Measurements from ENCODE around the gene S1PR4. TPM values are rescaled to one million over a fixed set of nuclear protein-coding genes. Genes with fewer than 3 reads are reported as not detected.

Gene S1PR4
- total and polyA plus RNA-seq, 9 of the 15 experiments (the other 6 are each of a cell fraction or from before 2014, with no cell fraction given): 0.27 TPM; not detected in 8

DNA sequence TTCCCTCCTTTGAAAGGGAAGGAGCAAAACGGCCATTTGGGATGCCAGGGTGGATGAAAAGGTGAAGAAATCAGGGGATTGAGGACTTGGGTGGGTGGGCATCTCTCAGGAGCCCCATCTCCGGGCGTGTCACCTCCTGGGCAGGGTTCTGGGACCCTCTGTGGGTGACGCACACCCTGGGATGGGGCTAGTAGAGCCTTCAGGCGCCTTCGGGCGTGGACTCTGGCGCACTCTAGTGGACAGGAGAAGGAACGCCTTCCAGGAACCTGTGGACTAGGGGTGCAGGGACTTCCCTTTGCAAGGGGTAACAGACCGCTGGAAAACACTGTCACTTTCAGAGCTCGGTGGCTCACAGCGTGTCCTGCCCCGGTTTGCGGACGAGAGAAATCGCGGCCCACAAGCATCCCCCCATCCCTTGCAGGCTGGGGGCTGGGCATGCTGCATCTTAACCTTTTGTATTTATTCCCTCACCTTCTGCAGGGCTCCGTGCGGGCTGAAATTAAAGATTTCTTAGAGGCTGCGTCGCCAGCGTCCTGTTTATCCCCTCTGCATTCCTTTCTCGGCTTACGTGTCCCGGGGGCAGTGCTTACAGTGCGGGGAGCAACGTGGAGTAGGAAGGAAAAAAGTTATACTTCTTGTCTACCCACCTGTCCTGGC is 15.2 kb upstream of the S1PR4 start (continued):
- TF ChIP-seq, protein P1, sequence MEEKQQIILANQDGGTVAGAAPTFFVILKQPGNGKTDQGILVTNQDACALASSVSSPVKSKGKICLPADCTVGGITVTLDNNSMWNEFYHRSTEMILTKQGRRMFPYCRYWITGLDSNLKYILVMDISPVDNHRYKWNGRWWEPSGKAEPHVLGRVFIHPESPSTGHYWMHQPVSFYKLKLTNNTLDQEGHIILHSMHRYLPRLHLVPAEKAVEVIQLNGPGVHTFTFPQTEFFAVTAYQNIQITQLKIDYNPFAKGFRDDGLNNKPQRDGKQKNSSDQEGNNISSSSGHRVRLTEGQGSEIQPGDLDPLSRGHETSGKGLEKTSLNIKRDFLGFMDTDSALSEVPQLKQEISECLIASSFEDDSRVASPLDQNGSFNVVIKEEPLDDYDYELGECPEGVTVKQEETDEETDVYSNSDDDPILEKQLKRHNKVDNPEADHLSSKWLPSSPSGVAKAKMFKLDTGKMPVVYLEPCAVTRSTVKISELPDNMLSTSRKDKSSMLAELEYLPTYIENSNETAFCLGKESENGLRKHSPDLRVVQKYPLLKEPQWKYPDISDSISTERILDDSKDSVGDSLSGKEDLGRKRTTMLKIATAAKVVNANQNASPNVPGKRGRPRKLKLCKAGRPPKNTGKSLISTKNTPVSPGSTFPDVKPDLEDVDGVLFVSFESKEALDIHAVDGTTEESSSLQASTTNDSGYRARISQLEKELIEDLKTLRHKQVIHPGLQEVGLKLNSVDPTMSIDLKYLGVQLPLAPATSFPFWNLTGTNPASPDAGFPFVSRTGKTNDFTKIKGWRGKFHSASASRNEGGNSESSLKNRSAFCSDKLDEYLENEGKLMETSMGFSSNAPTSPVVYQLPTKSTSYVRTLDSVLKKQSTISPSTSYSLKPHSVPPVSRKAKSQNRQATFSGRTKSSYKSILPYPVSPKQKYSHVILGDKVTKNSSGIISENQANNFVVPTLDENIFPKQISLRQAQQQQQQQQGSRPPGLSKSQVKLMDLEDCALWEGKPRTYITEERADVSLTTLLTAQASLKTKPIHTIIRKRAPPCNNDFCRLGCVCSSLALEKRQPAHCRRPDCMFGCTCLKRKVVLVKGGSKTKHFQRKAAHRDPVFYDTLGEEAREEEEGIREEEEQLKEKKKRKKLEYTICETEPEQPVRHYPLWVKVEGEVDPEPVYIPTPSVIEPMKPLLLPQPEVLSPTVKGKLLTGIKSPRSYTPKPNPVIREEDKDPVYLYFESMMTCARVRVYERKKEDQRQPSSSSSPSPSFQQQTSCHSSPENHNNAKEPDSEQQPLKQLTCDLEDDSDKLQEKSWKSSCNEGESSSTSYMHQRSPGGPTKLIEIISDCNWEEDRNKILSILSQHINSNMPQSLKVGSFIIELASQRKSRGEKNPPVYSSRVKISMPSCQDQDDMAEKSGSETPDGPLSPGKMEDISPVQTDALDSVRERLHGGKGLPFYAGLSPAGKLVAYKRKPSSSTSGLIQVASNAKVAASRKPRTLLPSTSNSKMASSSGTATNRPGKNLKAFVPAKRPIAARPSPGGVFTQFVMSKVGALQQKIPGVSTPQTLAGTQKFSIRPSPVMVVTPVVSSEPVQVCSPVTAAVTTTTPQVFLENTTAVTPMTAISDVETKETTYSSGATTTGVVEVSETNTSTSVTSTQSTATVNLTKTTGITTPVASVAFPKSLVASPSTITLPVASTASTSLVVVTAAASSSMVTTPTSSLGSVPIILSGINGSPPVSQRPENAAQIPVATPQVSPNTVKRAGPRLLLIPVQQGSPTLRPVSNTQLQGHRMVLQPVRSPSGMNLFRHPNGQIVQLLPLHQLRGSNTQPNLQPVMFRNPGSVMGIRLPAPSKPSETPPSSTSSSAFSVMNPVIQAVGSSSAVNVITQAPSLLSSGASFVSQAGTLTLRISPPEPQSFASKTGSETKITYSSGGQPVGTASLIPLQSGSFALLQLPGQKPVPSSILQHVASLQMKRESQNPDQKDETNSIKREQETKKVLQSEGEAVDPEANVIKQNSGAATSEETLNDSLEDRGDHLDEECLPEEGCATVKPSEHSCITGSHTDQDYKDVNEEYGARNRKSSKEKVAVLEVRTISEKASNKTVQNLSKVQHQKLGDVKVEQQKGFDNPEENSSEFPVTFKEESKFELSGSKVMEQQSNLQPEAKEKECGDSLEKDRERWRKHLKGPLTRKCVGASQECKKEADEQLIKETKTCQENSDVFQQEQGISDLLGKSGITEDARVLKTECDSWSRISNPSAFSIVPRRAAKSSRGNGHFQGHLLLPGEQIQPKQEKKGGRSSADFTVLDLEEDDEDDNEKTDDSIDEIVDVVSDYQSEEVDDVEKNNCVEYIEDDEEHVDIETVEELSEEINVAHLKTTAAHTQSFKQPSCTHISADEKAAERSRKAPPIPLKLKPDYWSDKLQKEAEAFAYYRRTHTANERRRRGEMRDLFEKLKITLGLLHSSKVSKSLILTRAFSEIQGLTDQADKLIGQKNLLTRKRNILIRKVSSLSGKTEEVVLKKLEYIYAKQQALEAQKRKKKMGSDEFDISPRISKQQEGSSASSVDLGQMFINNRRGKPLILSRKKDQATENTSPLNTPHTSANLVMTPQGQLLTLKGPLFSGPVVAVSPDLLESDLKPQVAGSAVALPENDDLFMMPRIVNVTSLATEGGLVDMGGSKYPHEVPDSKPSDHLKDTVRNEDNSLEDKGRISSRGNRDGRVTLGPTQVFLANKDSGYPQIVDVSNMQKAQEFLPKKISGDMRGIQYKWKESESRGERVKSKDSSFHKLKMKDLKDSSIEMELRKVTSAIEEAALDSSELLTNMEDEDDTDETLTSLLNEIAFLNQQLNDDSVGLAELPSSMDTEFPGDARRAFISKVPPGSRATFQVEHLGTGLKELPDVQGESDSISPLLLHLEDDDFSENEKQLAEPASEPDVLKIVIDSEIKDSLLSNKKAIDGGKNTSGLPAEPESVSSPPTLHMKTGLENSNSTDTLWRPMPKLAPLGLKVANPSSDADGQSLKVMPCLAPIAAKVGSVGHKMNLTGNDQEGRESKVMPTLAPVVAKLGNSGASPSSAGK (IDR thresholded peaks at IDR 0.05): no peak
- TF ChIP-seq RAD21 (CRISPR knock-in tag; conservative IDR thresholded peaks at IDR 0.05 in 1 of 2, IDR thresholded peaks at IDR 0.05 in 1 of 2) (peak; percentile 90 to 95), HCFC1 (IDR thresholded peaks at IDR 0.05; ENCODE audit: low read depth, low read length) (peak; percentile 30; the same call in 1 of the 2 replicates), SP2 (IDR thresholded peaks at IDR 0.05; ENCODE audit: extremely low read depth, low read depth, low read length, poor library complexity, severe bottlenecking) (no peak), POLR3G (IDR thresholded peaks at IDR 0.05; ENCODE audit: extremely low read depth, insufficient read length, insufficient replicate concordance) (no peak), HMGN3 (IDR thresholded peaks at IDR 0.05; ENCODE audit: borderline replicate concordance, extremely low read depth, insufficient read length, low read depth, low read length) (no peak), ZNF764 (CRISPR knock-in tag; IDR thresholded peaks at IDR 0.05; ENCODE audit: low read depth) (peak; percentile 19; the same call in 1 of the 2 replicates), KAT2B (IDR thresholded peaks at IDR 0.05; ENCODE audit: low read depth, low read length) (no peak), ZNF76 (CRISPR knock-in tag; IDR thresholded peaks at IDR 0.05; ENCODE audit: borderline replicate concordance) (no peak), L3MBTL2 (IDR thresholded peaks at IDR 0.05) (no peak; the same call in 1 of the 2 replicates), SPI1 (IDR thresholded peaks at IDR 0.05; ENCODE audit: borderline replicate concordance, low read depth, low read length) (peak; percentile 69; the same call in 1 of the 2 replicates), JUND (IDR thresholded peaks at IDR 0.05; ENCODE audit: borderline replicate concordance, low read depth, low read length) (peak; percentile 17; the same call in 1 of the 2 replicates), JUND (tag; IDR thresholded peaks at IDR 0.05; ENCODE audit: borderline replicate concordance, low read depth, low read length) (no peak; the same call in 2 of the 3 replicates), HDAC3 (IDR thresholded peaks at IDR 0.05; ENCODE audit: borderline replicate concordance, partially characterized antibody) (no peak)
- TF ChIP-seq, protein P2, sequence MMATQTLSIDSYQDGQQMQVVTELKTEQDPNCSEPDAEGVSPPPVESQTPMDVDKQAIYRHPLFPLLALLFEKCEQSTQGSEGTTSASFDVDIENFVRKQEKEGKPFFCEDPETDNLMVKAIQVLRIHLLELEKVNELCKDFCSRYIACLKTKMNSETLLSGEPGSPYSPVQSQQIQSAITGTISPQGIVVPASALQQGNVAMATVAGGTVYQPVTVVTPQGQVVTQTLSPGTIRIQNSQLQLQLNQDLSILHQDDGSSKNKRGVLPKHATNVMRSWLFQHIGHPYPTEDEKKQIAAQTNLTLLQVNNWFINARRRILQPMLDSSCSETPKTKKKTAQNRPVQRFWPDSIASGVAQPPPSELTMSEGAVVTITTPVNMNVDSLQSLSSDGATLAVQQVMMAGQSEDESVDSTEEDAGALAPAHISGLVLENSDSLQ (IDR thresholded peaks at IDR 0.05): no peak

All from K562 (cell line).